AG09309 (cell line): ENCODE measurements around the gene RAC3.

Experiments used
- DNase-seq: peaks from one replicate; pipeline ENCODE4 v3.0.0-alpha.2; 2010; ENCODE audit warnings: low read depth
- H3K4me3 ChIP-seq: 2 replicates; pipeline ENCODE4 v1.5.1; 2011; ENCODE audit warnings: mild to moderate bottlenecking, low read depth, low read length, moderate library complexity; ENCODE audit not compliant: control insufficient read depth
- TF ChIP-seq, protein P1 (sequence below): IDR thresholded peaks from 2 replicates; pipeline ENCODE4 v1.5.1; 2011; ENCODE audit warnings: mild to moderate bottlenecking, low read depth, low read length, inconsistent platforms; ENCODE audit not compliant: insufficient read depth, control insufficient read depth; ENCODE audit errors: missing control alignments

RAC3 gene

DNA sequence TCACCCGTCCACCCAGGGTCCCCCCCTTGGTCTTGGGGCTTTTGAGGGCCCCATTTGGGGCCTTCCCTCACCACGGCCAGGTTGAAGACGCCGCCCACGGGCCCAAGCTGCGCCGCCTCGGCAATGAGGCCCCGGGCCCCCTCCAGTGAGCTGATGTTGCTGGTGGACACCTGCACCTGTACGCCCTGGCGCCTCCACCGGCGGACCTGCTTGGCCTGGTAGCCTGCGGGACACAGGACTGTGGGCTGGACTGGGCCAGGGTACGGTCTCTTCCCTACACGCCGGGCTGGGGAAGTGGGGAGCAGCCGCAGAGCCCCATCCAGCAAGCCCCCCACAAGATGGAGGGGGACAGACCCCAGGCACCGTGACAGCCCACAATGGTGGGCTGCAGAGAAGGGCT is 51.0 kb downstream of the RAC3 start:
- no peak overlapping the region for H3K4me3 ChIP-seq
- TF ChIP-seq, protein P1, sequence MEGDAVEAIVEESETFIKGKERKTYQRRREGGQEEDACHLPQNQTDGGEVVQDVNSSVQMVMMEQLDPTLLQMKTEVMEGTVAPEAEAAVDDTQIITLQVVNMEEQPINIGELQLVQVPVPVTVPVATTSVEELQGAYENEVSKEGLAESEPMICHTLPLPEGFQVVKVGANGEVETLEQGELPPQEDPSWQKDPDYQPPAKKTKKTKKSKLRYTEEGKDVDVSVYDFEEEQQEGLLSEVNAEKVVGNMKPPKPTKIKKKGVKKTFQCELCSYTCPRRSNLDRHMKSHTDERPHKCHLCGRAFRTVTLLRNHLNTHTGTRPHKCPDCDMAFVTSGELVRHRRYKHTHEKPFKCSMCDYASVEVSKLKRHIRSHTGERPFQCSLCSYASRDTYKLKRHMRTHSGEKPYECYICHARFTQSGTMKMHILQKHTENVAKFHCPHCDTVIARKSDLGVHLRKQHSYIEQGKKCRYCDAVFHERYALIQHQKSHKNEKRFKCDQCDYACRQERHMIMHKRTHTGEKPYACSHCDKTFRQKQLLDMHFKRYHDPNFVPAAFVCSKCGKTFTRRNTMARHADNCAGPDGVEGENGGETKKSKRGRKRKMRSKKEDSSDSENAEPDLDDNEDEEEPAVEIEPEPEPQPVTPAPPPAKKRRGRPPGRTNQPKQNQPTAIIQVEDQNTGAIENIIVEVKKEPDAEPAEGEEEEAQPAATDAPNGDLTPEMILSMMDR, result no peak
- DNase-seq, result no peak

DNA sequence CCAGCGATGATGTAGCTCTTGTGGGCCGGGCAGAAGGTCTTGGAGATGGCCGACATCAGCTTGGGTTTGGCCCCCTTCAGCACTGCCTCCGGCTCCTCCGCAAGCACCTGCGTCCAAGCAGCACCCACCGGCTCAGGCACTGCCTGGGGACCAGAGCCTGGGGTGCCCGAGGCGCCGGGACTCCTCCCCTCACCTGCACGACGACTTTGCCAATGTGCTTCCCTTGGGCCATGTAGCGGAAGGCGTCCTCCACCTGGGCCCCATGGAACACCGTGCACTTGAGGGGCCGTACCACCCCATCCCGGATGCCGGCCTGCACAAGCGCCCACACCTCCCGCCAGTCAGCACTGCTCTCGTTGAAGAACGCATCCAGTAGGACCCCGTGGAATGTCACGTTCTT is 51.5 kb downstream of the RAC3 start:
- TF ChIP-seq, protein P1, result no peak
- no peak overlapping the region for H3K4me3 ChIP-seq
- DNase-seq, result no peak
